Measurements from ENCODE around the gene OR4N2. TPM values are rescaled to one million over a fixed set of nuclear protein-coding genes. Genes with fewer than 3 reads are reported as not detected.
"Not testable (repeated sequence)": the region's sequence is repeated elsewhere in the genome, so short reads cannot be mapped to it uniquely, and the experiment has no call there.

OR4N2 gene
- total RNA-seq, 1 experiment from 2014 or later: not detected

DNA sequence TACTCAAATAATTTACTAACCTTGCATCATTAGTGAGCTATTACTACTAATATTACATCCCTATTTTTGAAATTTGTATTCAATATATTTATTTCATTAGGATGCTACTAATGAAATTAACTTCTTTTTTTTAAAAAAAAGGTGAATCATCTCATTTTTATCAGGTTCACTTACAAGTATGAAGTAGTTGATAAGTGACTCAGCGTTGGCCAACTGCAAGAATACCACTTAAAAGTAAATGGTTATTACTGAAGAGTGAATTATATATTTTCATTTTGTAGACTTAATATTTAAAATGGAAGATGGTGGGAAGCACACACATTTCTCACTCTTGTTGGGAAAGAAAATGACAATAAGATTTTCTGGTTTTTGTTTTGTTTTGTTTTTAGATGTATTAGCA, 19.6 kb downstream of the OR4N2 start:
- no peak for ATAC-seq
- H3K27ac ChIP-seq (ENCODE audit: low read length): no peak overlapping the region
- no peaks in the 10 kb centered on the region for H3K9me2 ChIP-seq (replicated peaks; ENCODE audit: low read length)
- H3K27me3 ChIP-seq (ENCODE audit: low read length): no peaks in the 10 kb centered on the region
- no TSS peak for BruUV-seq (replicated peaks)
- H3K4me2 ChIP-seq (ENCODE audit: low read length): no peak overlapping the region
- no peak overlapping the region for H2AFZ ChIP-seq (ENCODE audit: low read length)
- H3K36me3 ChIP-seq (ENCODE audit: low read depth, low read length): no peaks in the 10 kb centered on the region
- no peaks in the 10 kb centered on the region for H3K79me2 ChIP-seq (ENCODE audit: low read length)
- 0 out of 2 replicates have a peak, but pooled peaks cover 4% of the 10 kb centered on the region for H3K9me3 ChIP-seq (ENCODE audit: low read length)
- DNase-seq: no peak
- POLR2A ChIA-PET (ENCODE audit: unreplicated experiment): no interaction called here
- intact Hi-C loops (cut with micrococcal nuclease): no loop called here
- no peaks in the 10 kb centered on the region for H4K20me1 ChIP-seq (ENCODE audit: low read length)
- H3K4me3 ChIP-seq (ENCODE audit: low read length): no peak overlapping the region
- CTCF ChIA-PET: no interaction called here
- no peaks in the 10 kb centered on the region for H3F3A ChIP-seq (ENCODE audit: low read length, unreplicated experiment)
- no peak overlapping the region for H3K9ac ChIP-seq (ENCODE audit: low read length)
- TF ChIP-seq EZH2phosphoT487 (IDR thresholded peaks at IDR 0.05; ENCODE audit: borderline replicate concordance, low read length) (no peak), EZH2 (IDR thresholded peaks at IDR 0.05; ENCODE audit: low read length, unreplicated experiment) (no peak)
- TF ChIP-seq, protein P1, sequence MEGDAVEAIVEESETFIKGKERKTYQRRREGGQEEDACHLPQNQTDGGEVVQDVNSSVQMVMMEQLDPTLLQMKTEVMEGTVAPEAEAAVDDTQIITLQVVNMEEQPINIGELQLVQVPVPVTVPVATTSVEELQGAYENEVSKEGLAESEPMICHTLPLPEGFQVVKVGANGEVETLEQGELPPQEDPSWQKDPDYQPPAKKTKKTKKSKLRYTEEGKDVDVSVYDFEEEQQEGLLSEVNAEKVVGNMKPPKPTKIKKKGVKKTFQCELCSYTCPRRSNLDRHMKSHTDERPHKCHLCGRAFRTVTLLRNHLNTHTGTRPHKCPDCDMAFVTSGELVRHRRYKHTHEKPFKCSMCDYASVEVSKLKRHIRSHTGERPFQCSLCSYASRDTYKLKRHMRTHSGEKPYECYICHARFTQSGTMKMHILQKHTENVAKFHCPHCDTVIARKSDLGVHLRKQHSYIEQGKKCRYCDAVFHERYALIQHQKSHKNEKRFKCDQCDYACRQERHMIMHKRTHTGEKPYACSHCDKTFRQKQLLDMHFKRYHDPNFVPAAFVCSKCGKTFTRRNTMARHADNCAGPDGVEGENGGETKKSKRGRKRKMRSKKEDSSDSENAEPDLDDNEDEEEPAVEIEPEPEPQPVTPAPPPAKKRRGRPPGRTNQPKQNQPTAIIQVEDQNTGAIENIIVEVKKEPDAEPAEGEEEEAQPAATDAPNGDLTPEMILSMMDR (conservative IDR thresholded peaks at IDR 0.05; ENCODE audit: low read depth, low read length): no peak
- no peaks in the 10 kb centered on the region for H3K4me1 ChIP-seq (ENCODE audit: insufficient read depth, low read length)

DNA sequence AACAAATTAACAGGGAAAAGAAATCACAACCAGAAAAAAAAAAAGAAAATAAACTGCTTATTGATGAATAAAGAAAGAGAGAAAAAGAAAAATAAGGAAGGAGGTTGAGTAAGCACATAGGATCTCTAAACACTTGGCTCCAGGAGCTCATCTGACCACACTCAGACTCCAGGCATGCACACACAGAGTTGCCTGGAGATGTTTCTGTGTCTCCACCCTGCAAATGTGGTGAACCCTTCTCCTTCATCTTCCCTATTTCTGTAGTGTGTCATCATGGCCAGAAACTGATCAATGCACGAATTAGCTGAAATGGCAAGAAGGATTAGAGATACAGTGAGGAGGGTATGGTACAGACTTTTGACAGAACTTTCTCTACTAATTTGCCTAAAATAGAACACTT, 20.2 kb downstream of the OR4N2 start:
- H3K9me3 ChIP-seq (ENCODE audit: low read length): 0 out of 2 replicates have a peak, but pooled peaks cover 4% of the 10 kb centered on the region
- no TSS peak for BruUV-seq (replicated peaks)
- H3K4me2 ChIP-seq (ENCODE audit: low read length): no peak overlapping the region
- ATAC-seq: no peak
- no peaks in the 10 kb centered on the region for H3F3A ChIP-seq (ENCODE audit: low read length, unreplicated experiment)
- intact Hi-C loops (cut with micrococcal nuclease): no loop called here
- no peaks in the 10 kb centered on the region for H3K79me2 ChIP-seq (ENCODE audit: low read length)
- ChIA-PET POLR2A (ENCODE audit: unreplicated experiment) (no interaction called here), CTCF (no interaction called here)
- TF ChIP-seq, protein P1 (conservative IDR thresholded peaks at IDR 0.05; ENCODE audit: low read depth, low read length): no peak
- no peak for TF ChIP-seq EZH2phosphoT487 (IDR thresholded peaks at IDR 0.05; ENCODE audit: borderline replicate concordance, low read length)
- TF ChIP-seq EZH2 (IDR thresholded peaks at IDR 0.05; ENCODE audit: low read length, unreplicated experiment): no peak
- H3K9me2 ChIP-seq (replicated peaks; ENCODE audit: low read length): no peaks in the 10 kb centered on the region
- no peak overlapping the region for H3K4me3 ChIP-seq (ENCODE audit: low read length)
- H3K27ac ChIP-seq (ENCODE audit: low read length): no peak overlapping the region
- H3K4me1 ChIP-seq (ENCODE audit: insufficient read depth, low read length): no peaks in the 10 kb centered on the region
- H3K36me3 ChIP-seq (ENCODE audit: low read depth, low read length): no peaks in the 10 kb centered on the region
- DNase-seq: no peak
- H3K9ac ChIP-seq (ENCODE audit: low read length): no peak overlapping the region
- H4K20me1 ChIP-seq (ENCODE audit: low read length): no peaks in the 10 kb centered on the region
- H3K27me3 ChIP-seq (ENCODE audit: low read length): no peaks in the 10 kb centered on the region
- H2AFZ ChIP-seq (ENCODE audit: low read length): no peak overlapping the region

DNA sequence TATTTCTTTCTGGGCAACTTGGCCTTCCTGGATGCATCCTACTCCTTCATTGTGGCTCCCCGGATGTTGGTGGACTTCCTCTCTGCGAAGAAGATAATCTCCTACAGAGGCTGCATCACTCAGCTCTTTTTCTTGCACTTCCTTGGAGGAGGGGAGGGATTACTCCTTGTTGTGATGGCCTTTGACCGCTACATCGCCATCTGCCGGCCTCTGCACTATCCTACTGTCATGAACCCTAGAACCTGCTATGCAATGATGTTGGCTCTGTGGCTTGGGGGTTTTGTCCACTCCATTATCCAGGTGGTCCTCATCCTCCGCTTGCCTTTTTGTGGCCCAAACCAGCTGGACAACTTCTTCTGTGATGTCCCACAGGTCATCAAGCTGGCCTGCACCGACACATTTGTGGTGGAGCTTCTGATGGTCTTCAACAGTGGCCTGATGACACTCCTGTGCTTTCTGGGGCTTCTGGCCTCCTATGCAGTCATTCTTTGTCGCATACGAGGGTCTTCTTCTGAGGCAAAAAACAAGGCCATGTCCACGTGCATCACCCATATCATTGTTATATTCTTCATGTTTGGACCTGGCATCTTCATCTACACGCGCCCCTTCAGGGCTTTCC, 24.2 kb downstream of the OR4N2 start:
- intact Hi-C loops (cut with micrococcal nuclease); H3K4me2 ChIP-seq (ENCODE audit: low read length); H3K27me3 ChIP-seq (ENCODE audit: low read length); H3K79me2 ChIP-seq (ENCODE audit: low read length); H3F3A ChIP-seq (ENCODE audit: low read length, unreplicated experiment); CTCF ChIA-PET; H3K9ac ChIP-seq (ENCODE audit: low read length); BruUV-seq (replicated peaks); H3K4me3 ChIP-seq (ENCODE audit: low read length); H3K27ac ChIP-seq (ENCODE audit: low read length); H2AFZ ChIP-seq (ENCODE audit: low read length); H3K36me3 ChIP-seq (ENCODE audit: low read depth, low read length); H3K9me3 ChIP-seq (ENCODE audit: low read length); DNase-seq; H3K9me2 ChIP-seq (replicated peaks; ENCODE audit: low read length); ATAC-seq; H4K20me1 ChIP-seq (ENCODE audit: low read length); H3K4me1 ChIP-seq (ENCODE audit: insufficient read depth, low read length); POLR2A ChIA-PET (ENCODE audit: unreplicated experiment): not testable (repeated sequence)

Measured in PC-3 (cell line).